NCI-H345 (cell line): ENCODE results near the gene GPR78.

Experiments
- DNase-seq: peaks from one replicate; lab custom pipeline; 2025; lab: John Stamatoyannopoulos, UW

The GPR78 gene

GRCh38 chr4:8586671-8587468, 6.7 kb downstream of the GPR78 start:
- no peak for DNase-seq

- DNase-seq, result no peak
Observed at GRCh38 chr4:8587469-8588195, 7.4 kb downstream of the GPR78 start.

GRCh38 chr4:8588196-8588470, 7.9 kb downstream of the GPR78 start:
- DNase-seq, result no peak

- no peak for DNase-seq
Observed at GRCh38 chr4:8589336-8589735, 9.1 kb downstream of the GPR78 start.

GRCh38 chr4:8589823-8590545, 9.8 kb downstream of the GPR78 start:
- DNase-seq, result no peak

- DNase-seq, result no peak
Observed at GRCh38 chr4:8590546-8590880, 10.3 kb downstream of the GPR78 start.

GRCh38 chr4:8591114-8591513, 10.9 kb downstream of the GPR78 start:
- DNase-seq, result no peak

GRCh38 chr4:8591626-8592365, 11.6 kb downstream of the GPR78 start:
- no peak for DNase-seq

- no peak for DNase-seq
Observed at GRCh38 chr4:8592366-8593263, 12.4 kb downstream of the GPR78 start, which contains the start of gene CPZ. Gene CPZ, plus strand, starts transcription at chr4:8592765. Its CDS starts 69 bp downstream, at chr4:8592834.

GRCh38 chr4:8593264-8594096, 13.3 kb downstream of the GPR78 start:
- no peak for DNase-seq

- peak; percentile 15 for DNase-seq
Observed at GRCh38 chr4:8594097-8595038, 14.2 kb downstream of the GPR78 start.

- no peak for DNase-seq
Observed at GRCh38 chr4:8595237-8596087, 15.3 kb downstream of the GPR78 start.

GRCh38 chr4:8596891-8597290, 16.7 kb downstream of the GPR78 start:
- no peak for DNase-seq

GRCh38 chr4:8597319-8597718, 17.1 kb downstream of the GPR78 start:
- no peak for DNase-seq

- DNase-seq, result no peak
Observed at GRCh38 chr4:8597791-8598190, 17.6 kb downstream of the GPR78 start.

GRCh38 chr4:8598391-8599090, 18.3 kb downstream of the GPR78 start:
- no peak for DNase-seq

GRCh38 chr4:8599091-8599460, 18.9 kb downstream of the GPR78 start:
- DNase-seq, result no peak

- DNase-seq, result no peak
Observed at GRCh38 chr4:8599657-8600056, 19.5 kb downstream of the GPR78 start.
